SK-N-SH (cell line): ENCODE results near the gene GOLGA6A. TPM values are rescaled to one million over a fixed set of nuclear protein-coding genes. Genes with fewer than 3 reads are reported as not detected.

Source experiments
- USF2 ChIP-seq: fragments of 150-350 bp; IDR thresholded peaks from 2 replicates; pipeline ENCODE4 v1.6.1; 2017; ENCODE audit warnings: antibody characterized with exemption, low read length, low read depth, borderline replicate concordance
- polyA plus RNA-seq, 3 experiments: library from polyadenylated mRNA; depleted of rRNA; stranded (reverse); fragments of >200 nt; gene quantifications; 2 replicates each; pipeline ENCODE4 v1.2.3, GENCODE V29; 2012
- small RNA-seq, 7 experiments: library from RNA; depleted of rRNA; stranded (forward); fragments of <200 nt; gene quantifications; one replicate each; pipeline ENCODE3, GENCODE V24; 2012

The GOLGA6A gene
- polyA plus RNA-seq, 1 of the 3 experiments (the other 2 are of a cell fraction) = not detected

DNA sequence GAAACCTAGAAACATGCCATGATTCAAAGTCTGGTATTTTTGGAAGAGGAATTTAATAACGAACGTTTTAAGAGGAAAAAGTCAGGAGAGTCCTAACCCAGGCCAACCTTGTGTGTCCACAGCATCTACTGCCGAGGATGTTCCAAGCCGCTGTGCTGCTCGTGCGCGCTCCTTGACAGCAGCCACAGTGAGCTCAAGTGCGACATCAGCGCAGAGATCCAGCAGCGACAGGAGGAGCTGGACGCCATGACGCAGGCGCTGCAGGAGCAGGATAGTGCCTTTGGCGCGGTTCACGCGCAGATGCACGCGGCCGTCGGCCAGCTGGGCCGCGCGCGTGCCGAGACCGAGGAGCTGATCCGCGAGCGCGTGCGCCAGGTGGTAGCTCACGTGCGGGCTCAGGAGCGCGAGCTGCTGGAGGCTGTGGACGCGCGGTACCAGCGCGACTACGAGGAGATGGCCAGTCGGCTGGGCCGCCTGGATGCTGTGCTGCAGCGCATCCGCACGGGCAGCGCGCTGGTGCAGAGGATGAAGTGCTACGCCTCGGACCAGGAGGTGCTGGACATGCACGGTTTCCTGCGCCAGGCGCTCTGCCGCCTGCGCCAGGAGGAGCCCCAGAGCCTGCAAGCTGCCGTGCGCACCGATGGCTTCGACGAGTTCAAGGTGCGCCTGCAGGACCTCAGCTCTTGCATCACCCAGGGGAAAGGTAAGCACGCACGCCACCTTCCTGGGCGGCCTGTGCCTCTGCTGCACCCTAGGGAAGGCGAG, 59.5 kb downstream of the GOLGA6A start (continued):
- no peak for TF ChIP-seq USF2

Small RNA genes lying within 50 kb of the gene (small RNA-seq; reads per million reads assigned to genes)
- gene RN7SL429P = 0 reads per million in 7 experiments

Other genes starting within 250 kb of the GOLGA6A start
- not detected in 2 replicates for gene TBC1D21, start 209.0 kb downstream of the GOLGA6A start, polyA plus RNA-seq (2012; rRNA removed)
- gene LOXL1, start 156.1 kb downstream of the GOLGA6A start, polyA plus RNA-seq (2012; rRNA removed) = 37.5 and 50.3 TPM in 2 replicates
- gene STOML1, start 90.3 kb downstream of the GOLGA6A start, polyA plus RNA-seq (2012; rRNA removed) = 19.1 and 20.4 TPM in 2 replicates
- 14.0 and 18.4 TPM in 2 replicates for gene PML, start 87.8 kb downstream of the GOLGA6A start, polyA plus RNA-seq (2012; rRNA removed)
- 0.56 and 0.58 TPM in 2 replicates for gene ISLR2, start 48.0 kb upstream of the GOLGA6A start, polyA plus RNA-seq (2012; rRNA removed)
- 3.4 and 7.3 TPM in 2 replicates for gene ISLR, start 91.2 kb upstream of the GOLGA6A start, polyA plus RNA-seq (2012; rRNA removed)
- gene STRA6, start 120.2 kb upstream of the GOLGA6A start, polyA plus RNA-seq (2012; rRNA removed) = 27.9 and 31.0 TPM in 2 replicates
- 3.3 and 4.0 TPM in 2 replicates for gene CCDC33, start 153.8 kb upstream of the GOLGA6A start, polyA plus RNA-seq (2012; rRNA removed)